Calu3 (cell line): ENCODE results near the gene WSCD2. TPM values are rescaled to one million over a fixed set of nuclear protein-coding genes. Genes with fewer than 3 reads are reported as not detected.

Source experiments
- BruUV-seq: library from RNA; stranded (reverse); fragments of 400-500 nt; replicated peaks from 2 replicates; lab custom pipeline; 2021; lab: Mats Ljungman, UMichigan
- CTCF ChIA-PET: fragments of 300-600 bp; sonication (Branson Sonifier 250); formaldehyde crosslinking; loops from one replicate; lab custom pipeline; 2022; ENCODE audit warnings: antibody characterized with exemption; lab: Charles Lee
- DNase-seq: peaks from one replicate; pipeline ENCODE4 v3.0.0; 2022
- H3K27ac Mint-ChIP-seq: one replicate; pipeline ENCODE4 v1.8.0; 2022; ENCODE audit warnings: mixed read lengths; ENCODE audit not compliant: unreplicated experiment
- H3K27me3 Mint-ChIP-seq: one replicate; pipeline ENCODE4 v1.8.0; 2022; ENCODE audit warnings: mixed read lengths; ENCODE audit not compliant: unreplicated experiment
- H3K36me3 Mint-ChIP-seq: one replicate; pipeline ENCODE4 v1.8.0; 2022; ENCODE audit warnings: mild to moderate bottlenecking, moderate library complexity, mixed read lengths; ENCODE audit not compliant: insufficient read depth, unreplicated experiment
- H3K4me1 Mint-ChIP-seq: one replicate; pipeline ENCODE4 v1.8.0; 2022; ENCODE audit warnings: mild to moderate bottlenecking, low read depth, mixed read lengths; ENCODE audit not compliant: unreplicated experiment
- H3K4me3 Mint-ChIP-seq: one replicate; pipeline ENCODE4 v1.8.0; 2022; ENCODE audit warnings: mild to moderate bottlenecking, low read depth, moderate library complexity, mixed read lengths; ENCODE audit not compliant: unreplicated experiment
- H3K9me3 Mint-ChIP-seq: one replicate; pipeline ENCODE4 v1.8.0; 2022; ENCODE audit warnings: low read depth, mixed read lengths; ENCODE audit not compliant: unreplicated experiment
- intact Hi-C: fragments of 100-400 bp; cut with micrococcal nuclease; formaldehyde crosslinking; loops from one replicate; pipeline ENCODE4 v1.10.0; 2022; ENCODE audit not compliant: unreplicated experiment
- total RNA-seq: library from RNA; stranded (reverse); gene quantifications from 2 replicates; pipeline ENCODE4 v1.2.3, GENCODE V29; 2022
- TF ChIP-seq, protein P1 (sequence below): fragments of 200-600 bp; IDR thresholded peaks from one replicate; pipeline ENCODE4 v1.8.0; 2022; ENCODE audit warnings: antibody characterized with exemption; ENCODE audit not compliant: unreplicated experiment

Gene WSCD2
- total RNA-seq, 1 experiment from 2014 or later, result not detected

DNA sequence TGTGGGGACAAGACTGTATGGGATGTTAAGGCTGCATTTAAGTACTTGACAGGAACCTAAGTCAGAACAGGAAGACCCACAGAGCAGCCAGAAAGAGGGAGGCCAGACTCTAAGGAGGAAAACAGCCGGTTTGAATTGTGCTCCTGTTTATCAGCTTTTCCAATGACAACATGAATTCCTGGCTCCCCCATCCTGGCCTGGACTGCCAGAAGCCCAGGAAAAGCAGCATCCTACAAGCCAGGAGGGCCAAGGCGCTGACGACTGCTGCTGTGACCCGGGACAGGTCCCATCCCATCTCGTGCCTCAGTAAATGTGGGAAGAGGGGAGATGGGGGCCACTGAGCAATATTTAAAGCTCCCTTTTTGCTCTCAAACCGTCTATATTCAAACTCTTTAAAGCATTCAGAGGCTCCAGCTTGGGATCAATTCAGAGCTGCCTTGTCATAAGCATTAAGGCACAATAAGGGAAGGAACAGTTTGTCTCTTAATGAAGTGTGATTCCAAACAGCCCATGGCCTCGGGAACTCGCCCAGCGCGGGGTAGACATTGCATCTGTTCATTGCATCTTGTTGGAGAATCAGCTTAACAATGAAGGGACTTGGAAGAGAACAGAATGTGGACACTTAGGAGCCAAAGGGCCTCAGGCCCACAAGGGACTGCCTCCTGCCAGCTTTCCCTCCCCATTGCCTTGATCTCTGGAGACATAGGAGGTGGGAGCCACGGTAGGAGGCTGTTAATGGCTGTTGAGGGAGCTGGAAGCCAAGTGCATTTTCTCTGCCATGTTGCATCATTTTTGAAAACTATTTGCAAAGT is 160.5 kb downstream of the WSCD2 start:
- no peaks in the 10 kb centered on the region for H3K36me3 Mint-ChIP-seq
- H3K4me3 Mint-ChIP-seq, result no peak overlapping the region
- DNase-seq, result no peak
- H3K4me1 Mint-ChIP-seq, result no peaks in the 10 kb centered on the region
- H3K27me3 Mint-ChIP-seq, result peaks cover 52% of the 10 kb centered on the region
- TF ChIP-seq, protein P1, sequence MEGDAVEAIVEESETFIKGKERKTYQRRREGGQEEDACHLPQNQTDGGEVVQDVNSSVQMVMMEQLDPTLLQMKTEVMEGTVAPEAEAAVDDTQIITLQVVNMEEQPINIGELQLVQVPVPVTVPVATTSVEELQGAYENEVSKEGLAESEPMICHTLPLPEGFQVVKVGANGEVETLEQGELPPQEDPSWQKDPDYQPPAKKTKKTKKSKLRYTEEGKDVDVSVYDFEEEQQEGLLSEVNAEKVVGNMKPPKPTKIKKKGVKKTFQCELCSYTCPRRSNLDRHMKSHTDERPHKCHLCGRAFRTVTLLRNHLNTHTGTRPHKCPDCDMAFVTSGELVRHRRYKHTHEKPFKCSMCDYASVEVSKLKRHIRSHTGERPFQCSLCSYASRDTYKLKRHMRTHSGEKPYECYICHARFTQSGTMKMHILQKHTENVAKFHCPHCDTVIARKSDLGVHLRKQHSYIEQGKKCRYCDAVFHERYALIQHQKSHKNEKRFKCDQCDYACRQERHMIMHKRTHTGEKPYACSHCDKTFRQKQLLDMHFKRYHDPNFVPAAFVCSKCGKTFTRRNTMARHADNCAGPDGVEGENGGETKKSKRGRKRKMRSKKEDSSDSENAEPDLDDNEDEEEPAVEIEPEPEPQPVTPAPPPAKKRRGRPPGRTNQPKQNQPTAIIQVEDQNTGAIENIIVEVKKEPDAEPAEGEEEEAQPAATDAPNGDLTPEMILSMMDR, result no peak
- intact Hi-C loops, result no loop called here
- no peaks in the 10 kb centered on the region for H3K9me3 Mint-ChIP-seq
- CTCF ChIA-PET, result no interaction called here
- no TSS peak for BruUV-seq
- H3K27ac Mint-ChIP-seq, result no peak overlapping the region

DNA sequence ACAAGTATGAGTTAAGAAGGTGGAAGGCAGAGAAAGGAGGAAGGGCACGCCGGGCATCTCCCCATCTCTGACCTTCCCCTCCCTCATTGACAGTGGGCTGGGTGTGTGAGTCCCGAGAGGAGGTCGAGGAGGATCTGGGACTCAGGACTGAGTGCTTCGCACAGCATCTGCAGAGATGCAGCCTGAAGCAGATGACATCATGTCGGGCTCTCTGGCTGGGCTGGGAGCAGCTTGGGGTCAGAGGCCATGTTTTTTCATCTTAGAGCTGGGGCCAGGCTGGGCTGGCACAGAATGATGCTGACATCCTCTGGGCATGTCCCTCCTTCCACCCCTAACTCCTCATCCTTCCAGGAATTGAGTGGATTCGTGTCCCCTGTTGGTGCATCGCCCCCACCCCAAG is 166.6 kb downstream of the WSCD2 start:
- Mint-ChIP-seq H3K36me3 (no peaks in the 10 kb centered on the region), H3K27ac (no peak overlapping the region), H3K9me3 (no peaks in the 10 kb centered on the region), H3K4me1 (peaks cover 20% of the 10 kb centered on the region), H3K4me3 (no peak overlapping the region), H3K27me3 (peaks cover 18% of the 10 kb centered on the region)
- intact Hi-C loops, result no loop called here
- no peak for DNase-seq
- BruUV-seq, result no TSS peak
- TF ChIP-seq, protein P1, result no peak
- CTCF ChIA-PET, result interaction anchor here (0.6 kb wide), 1 partner anchor 26 kb away, joined by 3 read pairs; no protein-coding TSS in a partner anchor

DNA sequence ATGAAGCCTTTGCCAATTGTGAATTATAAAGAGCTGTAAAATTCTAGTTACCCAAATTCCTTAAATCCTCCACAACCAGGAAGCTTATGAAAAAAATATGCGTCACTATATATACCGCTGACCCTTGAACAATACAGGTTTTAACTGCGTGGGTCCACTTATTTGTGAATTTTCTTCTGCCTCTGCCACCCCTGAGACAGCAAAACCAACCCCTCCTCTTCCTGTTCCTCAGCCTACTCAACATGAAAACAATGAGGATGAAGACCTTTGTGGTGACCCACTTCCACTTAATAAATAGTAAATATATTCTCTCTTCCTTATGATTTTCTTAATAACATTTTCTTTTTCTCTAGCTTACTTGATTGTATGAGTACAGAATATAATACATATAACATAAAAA is 167.9 kb downstream of the WSCD2 start:
- Mint-ChIP-seq H3K4me1 (peaks cover 33% of the 10 kb centered on the region), H3K27me3 (peaks cover 5% of the 10 kb centered on the region), H3K4me3 (no peak overlapping the region), H3K27ac (no peak overlapping the region), H3K9me3 (no peaks in the 10 kb centered on the region), H3K36me3 (peaks cover under 1% of the 10 kb centered on the region)
- no TSS peak for BruUV-seq
- DNase-seq, result no peak
- intact Hi-C loops, result no loop called here
- CTCF ChIA-PET, result interaction anchor here (0.7 kb wide), 1 partner anchor 116 kb away, joined by 4 read pairs; no protein-coding TSS in a partner anchor
- TF ChIP-seq, protein P1, result no peak

DNA sequence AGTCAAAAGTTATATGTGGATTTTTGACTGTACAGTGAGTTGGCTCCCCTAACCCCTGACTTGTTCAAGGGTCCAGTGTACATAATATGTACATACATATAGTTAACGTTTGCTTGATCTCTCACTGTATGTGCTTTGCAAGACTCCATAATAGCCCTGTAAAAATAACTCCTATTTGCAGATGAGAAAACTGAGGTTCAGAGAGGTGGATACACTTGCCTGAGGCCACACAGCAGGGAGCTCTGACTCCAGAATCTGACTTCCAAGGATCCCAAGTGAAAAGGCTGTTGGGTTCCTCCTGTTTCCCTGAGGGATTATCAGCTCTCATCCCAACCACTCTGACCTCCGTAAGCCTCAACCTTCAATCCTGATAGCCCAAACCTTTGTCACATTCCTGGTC is 168.3 kb downstream of the WSCD2 start:
- intact Hi-C loops, result no loop called here
- Mint-ChIP-seq H3K27me3 (no peaks in the 10 kb centered on the region), H3K4me3 (no peak overlapping the region), H3K36me3 (peaks cover 5% of the 10 kb centered on the region), H3K4me1 (peaks cover 38% of the 10 kb centered on the region), H3K9me3 (no peaks in the 10 kb centered on the region), H3K27ac (peak overlapping the region; percentile 60)
- CTCF ChIA-PET, result interaction anchor here (0.7 kb wide), 1 partner anchor 116 kb away, joined by 4 read pairs; no protein-coding TSS in a partner anchor
- TF ChIP-seq, protein P1, result no peak
- no peak for DNase-seq
- BruUV-seq, result no TSS peak
